ENCODE data around the gene ABCF3. TPM values are rescaled to one million over a fixed set of nuclear protein-coding genes. Genes with fewer than 3 reads are reported as not detected.
"Not testable (repeated sequence)": the region's sequence is repeated elsewhere in the genome, so short reads cannot be mapped to it uniquely, and the experiment has no call there.

ABCF3 gene
- polyA plus RNA-seq, 1 donor (not counting 4 experiments of a cell fraction or from before 2014, with no cell fraction given) = 39.2 TPM

DNA sequence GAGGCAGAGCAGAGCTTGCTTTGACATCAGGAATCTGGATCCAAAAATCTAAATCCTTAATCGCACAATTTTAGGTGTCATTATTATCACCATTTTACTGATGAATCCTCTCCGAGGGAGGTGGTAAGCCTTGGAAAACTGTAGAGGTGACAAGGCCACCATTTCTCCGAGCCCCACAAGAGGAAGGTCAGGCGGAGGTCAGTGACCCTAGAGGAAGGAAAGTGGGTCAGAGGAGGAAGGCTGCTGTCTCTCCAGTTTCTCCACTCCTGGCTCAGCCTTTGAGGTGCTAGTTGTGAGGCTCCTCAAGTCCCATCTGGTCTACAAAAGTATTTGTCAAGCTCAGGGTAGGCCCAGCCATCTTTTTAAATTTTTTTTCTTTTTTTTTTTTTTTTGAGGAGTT lies 27.6 kb upstream of the ABCF3 start:
- H4K20me1 ChIP-seq (ENCODE audit: control insufficient read depth, extremely low read depth, insufficient read depth, low read length) = no peaks in the 10 kb centered on the region
- H3K9ac ChIP-seq (ENCODE audit: control insufficient read depth, extremely low read depth, insufficient read depth, low read length) = no peak overlapping the region
- no peak overlapping the region for H3K4me3 ChIP-seq (ENCODE audit: control insufficient read depth in 2 of 3, extremely low read depth in 1 of 3, insufficient read depth in 2 of 3, low read depth in 1 of 3, low read length in 3 of 3)
- dilution Hi-C loops (cut with MboI; ENCODE audit: extremely low pct_ligation_motif_present, low sequenced_read_pairs) = no loop called here
- FAIRE-seq (no peak), DNase-seq (ENCODE audit: low read depth, low spot score) (no peak)
- no peak overlapping the region for H3K27ac ChIP-seq (ENCODE audit: control insufficient read depth, insufficient read depth, low read length)
- H3K4me1 ChIP-seq (ENCODE audit: control insufficient read depth, extremely low read depth, insufficient read depth, low read length) = peaks cover 5% of the 10 kb centered on the region
- H3K9me1 ChIP-seq (ENCODE audit: control insufficient read depth, extremely low read depth, insufficient read depth, low read length) = no peaks in the 10 kb centered on the region
- peaks cover 1 to 2% of the 10 kb centered on the region in 2 experiments for H3K36me3 ChIP-seq (ENCODE audit: control insufficient read depth in 2 of 2, extremely low read depth in 1 of 2, insufficient read depth in 2 of 2, low read length in 2 of 2)
- TF ChIP-seq EZH2 (IDR thresholded peaks at IDR 0.05; ENCODE audit: low read length) = no peak
- TF ChIP-seq, protein P1, sequence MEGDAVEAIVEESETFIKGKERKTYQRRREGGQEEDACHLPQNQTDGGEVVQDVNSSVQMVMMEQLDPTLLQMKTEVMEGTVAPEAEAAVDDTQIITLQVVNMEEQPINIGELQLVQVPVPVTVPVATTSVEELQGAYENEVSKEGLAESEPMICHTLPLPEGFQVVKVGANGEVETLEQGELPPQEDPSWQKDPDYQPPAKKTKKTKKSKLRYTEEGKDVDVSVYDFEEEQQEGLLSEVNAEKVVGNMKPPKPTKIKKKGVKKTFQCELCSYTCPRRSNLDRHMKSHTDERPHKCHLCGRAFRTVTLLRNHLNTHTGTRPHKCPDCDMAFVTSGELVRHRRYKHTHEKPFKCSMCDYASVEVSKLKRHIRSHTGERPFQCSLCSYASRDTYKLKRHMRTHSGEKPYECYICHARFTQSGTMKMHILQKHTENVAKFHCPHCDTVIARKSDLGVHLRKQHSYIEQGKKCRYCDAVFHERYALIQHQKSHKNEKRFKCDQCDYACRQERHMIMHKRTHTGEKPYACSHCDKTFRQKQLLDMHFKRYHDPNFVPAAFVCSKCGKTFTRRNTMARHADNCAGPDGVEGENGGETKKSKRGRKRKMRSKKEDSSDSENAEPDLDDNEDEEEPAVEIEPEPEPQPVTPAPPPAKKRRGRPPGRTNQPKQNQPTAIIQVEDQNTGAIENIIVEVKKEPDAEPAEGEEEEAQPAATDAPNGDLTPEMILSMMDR (optimal IDR thresholded peaks at IDR 0.05 in 1 of 3, IDR thresholded peaks at IDR 0.05 in 1 of 3, conservative IDR thresholded peaks at IDR 0.05 in 1 of 3; ENCODE audit: extremely low read depth in 1 of 3, insufficient read depth in 2 of 3, low read length in 3 of 3) = no peak
- H2AFZ ChIP-seq (ENCODE audit: control insufficient read depth, low read length) = no peak overlapping the region
- no peak overlapping the region for H3K4me2 ChIP-seq (ENCODE audit: control insufficient read depth, extremely low read depth, insufficient read depth, low read depth, low read length)
- no peaks in the 10 kb centered on the region for H3K27me3 ChIP-seq (ENCODE audit: control insufficient read depth, extremely low read depth, insufficient read depth, low read length)
- peaks cover 57% of the 10 kb centered on the region for H3K79me2 ChIP-seq (ENCODE audit: control insufficient read depth, insufficient read depth, low read length)
- H3K9me3 ChIP-seq (ENCODE audit: control insufficient read depth, low read depth, low read length) = no peaks in the 10 kb centered on the region

DNA sequence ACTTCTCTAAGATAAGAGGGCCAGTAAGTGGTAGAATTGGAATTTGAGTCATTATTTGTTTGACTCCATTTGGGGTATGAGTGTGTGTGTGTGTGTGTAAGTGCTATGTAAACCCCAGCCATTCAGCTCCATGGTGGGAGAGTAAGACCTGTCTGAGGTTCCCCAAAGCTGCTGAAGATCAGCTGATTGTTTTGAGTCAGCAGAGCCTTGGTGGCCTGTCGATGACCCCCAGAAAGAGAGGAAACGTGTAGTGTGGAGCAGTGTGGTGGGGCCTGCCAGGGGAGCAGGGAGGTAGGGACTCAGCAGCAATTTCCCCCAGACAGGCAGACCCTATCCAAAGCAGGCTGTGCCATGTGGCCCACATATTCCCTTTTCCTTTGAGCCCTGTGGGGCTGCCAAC lies 25.5 kb upstream of the ABCF3 start:
- H3K9me1 ChIP-seq (ENCODE audit: control insufficient read depth, extremely low read depth, insufficient read depth, low read length) = no peaks in the 10 kb centered on the region
- H3K4me2 ChIP-seq (ENCODE audit: control insufficient read depth, extremely low read depth, insufficient read depth, low read depth, low read length) = no peak overlapping the region
- H3K4me3 ChIP-seq (ENCODE audit: control insufficient read depth in 2 of 3, extremely low read depth in 1 of 3, insufficient read depth in 2 of 3, low read depth in 1 of 3, low read length in 3 of 3) = no peak overlapping the region
- dilution Hi-C loops (cut with MboI; ENCODE audit: extremely low pct_ligation_motif_present, low sequenced_read_pairs) = no loop called here
- peaks cover 62% of the 10 kb centered on the region for H3K79me2 ChIP-seq (ENCODE audit: control insufficient read depth, insufficient read depth, low read length)
- no peak overlapping the region for H3K9ac ChIP-seq (ENCODE audit: control insufficient read depth, extremely low read depth, insufficient read depth, low read length)
- peaks cover 5% of the 10 kb centered on the region for H3K4me1 ChIP-seq (ENCODE audit: control insufficient read depth, extremely low read depth, insufficient read depth, low read length)
- TF ChIP-seq, protein P1 (optimal IDR thresholded peaks at IDR 0.05 in 1 of 3, IDR thresholded peaks at IDR 0.05 in 1 of 3, conservative IDR thresholded peaks at IDR 0.05 in 1 of 3; ENCODE audit: extremely low read depth in 1 of 3, insufficient read depth in 2 of 3, low read length in 3 of 3) = no peak
- TF ChIP-seq EZH2 (IDR thresholded peaks at IDR 0.05; ENCODE audit: low read length) = no peak
- no peak overlapping the region for H3K27ac ChIP-seq (ENCODE audit: control insufficient read depth, insufficient read depth, low read length)
- H3K27me3 ChIP-seq (ENCODE audit: control insufficient read depth, extremely low read depth, insufficient read depth, low read length) = no peaks in the 10 kb centered on the region
- DNase-seq (ENCODE audit: low read depth, low spot score) (no peak), FAIRE-seq (no peak)
- no peaks in the 10 kb centered on the region for H3K9me3 ChIP-seq (ENCODE audit: control insufficient read depth, low read depth, low read length)
- peaks cover 18 to 20% of the 10 kb centered on the region in 2 experiments for H3K36me3 ChIP-seq (ENCODE audit: control insufficient read depth in 2 of 2, extremely low read depth in 1 of 2, insufficient read depth in 2 of 2, low read length in 2 of 2)
- H2AFZ ChIP-seq (ENCODE audit: control insufficient read depth, low read length) = no peak overlapping the region
- no peaks in the 10 kb centered on the region for H4K20me1 ChIP-seq (ENCODE audit: control insufficient read depth, extremely low read depth, insufficient read depth, low read length)

DNA sequence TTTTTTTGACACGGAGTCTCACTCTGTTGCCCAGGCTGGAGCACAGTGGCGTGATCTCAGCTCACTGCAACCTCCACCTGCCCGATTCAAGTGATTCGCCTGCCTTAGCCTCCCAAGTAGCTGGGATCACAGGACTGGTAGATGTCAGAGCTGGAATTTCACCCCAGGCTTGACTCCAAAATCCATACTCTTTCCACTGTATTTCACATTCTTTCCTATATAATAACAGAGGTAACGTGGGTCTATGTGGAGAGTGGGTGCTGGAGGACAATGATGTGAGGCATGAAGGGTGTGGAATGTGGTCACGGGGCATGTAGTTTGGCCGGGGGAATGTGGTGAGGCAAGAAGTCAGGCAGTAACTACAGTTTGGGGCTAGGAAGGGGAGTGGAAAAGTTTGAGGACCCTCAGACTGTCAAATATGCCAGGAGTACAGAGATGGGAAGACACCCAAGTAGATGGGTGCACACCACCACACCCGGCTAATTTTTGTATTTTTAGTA lies 23.4 kb upstream of the ABCF3 start:
- H3K4me2 ChIP-seq (ENCODE audit: control insufficient read depth, extremely low read depth, insufficient read depth, low read depth, low read length); H3K9me1 ChIP-seq (ENCODE audit: control insufficient read depth, extremely low read depth, insufficient read depth, low read length); H3K4me3 ChIP-seq (ENCODE audit: control insufficient read depth in 2 of 3, extremely low read depth in 1 of 3, insufficient read depth in 2 of 3, low read depth in 1 of 3, low read length in 3 of 3); dilution Hi-C loops (cut with MboI; ENCODE audit: extremely low pct_ligation_motif_present, low sequenced_read_pairs); H2AFZ ChIP-seq (ENCODE audit: control insufficient read depth, low read length); H3K27me3 ChIP-seq (ENCODE audit: control insufficient read depth, extremely low read depth, insufficient read depth, low read length); H4K20me1 ChIP-seq (ENCODE audit: control insufficient read depth, extremely low read depth, insufficient read depth, low read length); H3K9me3 ChIP-seq (ENCODE audit: control insufficient read depth, low read depth, low read length); H3K27ac ChIP-seq (ENCODE audit: control insufficient read depth, insufficient read depth, low read length); H3K4me1 ChIP-seq (ENCODE audit: control insufficient read depth, extremely low read depth, insufficient read depth, low read length); H3K9ac ChIP-seq (ENCODE audit: control insufficient read depth, extremely low read depth, insufficient read depth, low read length); DNase-seq (ENCODE audit: low read depth, low spot score); FAIRE-seq: not testable (repeated sequence)
- Histone ChIP-seq H3K36me3 (ENCODE audit: control insufficient read depth in 2 of 2, extremely low read depth in 1 of 2, insufficient read depth in 2 of 2, low read length in 2 of 2) (peaks cover 33 to 37% of the 10 kb centered on the region in 2 experiments), H3K79me2 (ENCODE audit: control insufficient read depth, insufficient read depth, low read length) (peaks cover 42% of the 10 kb centered on the region)
